H1 (cell line): ENCODE measurements around the gene XIRP1. TPM values are rescaled to one million over a fixed set of nuclear protein-coding genes. Genes with fewer than 3 reads are reported as not detected.

ENCODE experiments used
- CTCF ChIA-PET: fragments of 300-600 bp; sonication (Branson Sonifier 250); formaldehyde crosslinking; loops from one replicate; lab custom pipeline; 2021; ENCODE audit not compliant: partially characterized antibody; lab: Charles Lee
- POLR2A ChIA-PET: fragments of 300-600 bp; sonication (Branson Sonifier 250); formaldehyde crosslinking; loops from one replicate; lab custom pipeline; 2021; ENCODE audit warnings: inconsistent platforms; ENCODE audit not compliant: partially characterized antibody; lab: Charles Lee
- DNase-seq, 2 experiments: peaks; one replicate each; pipeline versions ENCODE4 v3.0.0 to v3.0.0-alpha.2; 2010 to 2022; ENCODE audit warnings: low spot score in 2 of 2, low read depth in 1 of 2, mixed read lengths in 1 of 2
- FAIRE-seq: peaks from 2 replicates; lab custom pipeline; 2011; peaks lifted over from hg19 to GRCh38; lab: Jason Lieb, UNC
- H2AFZ ChIP-seq: 2 replicates; pipeline ENCODE4 v1.8.1; 2012; ENCODE audit warnings: low read length, inconsistent platforms
- H2AK5ac ChIP-seq: 2 replicates; pipeline ENCODE4 v1.6.1; 2013; ENCODE audit warnings: low read depth, low read length
- H2BK120ac ChIP-seq: replicated peaks from 2 replicates; pipeline ENCODE3; 2013; ENCODE audit warnings: low read depth, low read length, inconsistent platforms
- H2BK12ac ChIP-seq: 2 replicates; pipeline ENCODE4 v1.6.1; 2013; ENCODE audit warnings: low read depth, low read length
- H2BK15ac ChIP-seq: 2 replicates; pipeline ENCODE4 v1.6.1; 2013; ENCODE audit warnings: low read length
- H2BK20ac ChIP-seq: 2 replicates; pipeline ENCODE4 v1.6.1; 2013; ENCODE audit warnings: low read length
- H2BK5ac ChIP-seq: 2 replicates; pipeline ENCODE4 v1.6.1; 2013; ENCODE audit warnings: low read depth, low read length
- H3K14ac ChIP-seq: 2 replicates; pipeline ENCODE4 v1.6.1; 2013; ENCODE audit warnings: inconsistent platforms; ENCODE audit not compliant: insufficient read length
- H3K18ac ChIP-seq: 2 replicates; pipeline ENCODE4 v1.6.1; 2013; ENCODE audit warnings: low read length; ENCODE audit errors: extremely low read depth
- H3K23ac ChIP-seq: 2 replicates; pipeline ENCODE4 v1.6.1; 2013; ENCODE audit warnings: inconsistent platforms; ENCODE audit not compliant: insufficient read length
- H3K23me2 ChIP-seq: 2 replicates; pipeline ENCODE4 v1.6.1; 2013; ENCODE audit warnings: low read depth, low read length
- H3K27ac ChIP-seq: 2 replicates; pipeline ENCODE4 v1.6.1; 2011; ENCODE audit warnings: low read depth, low read length, inconsistent platforms
- H3K27me3 ChIP-seq, 4 experiments: replicated peaks in 1 of 4; 1 replicate in 1 of 4; 2 replicates in 3 of 4; pipeline versions ENCODE4 v1.6.1 to v1.8.1; 2011 to 2013; ENCODE audit warnings: low read length in 3 of 4, mild to moderate bottlenecking in 3 of 4, inconsistent platforms in 2 of 4, mixed read lengths in 2 of 4, moderate library complexity in 1 of 4; ENCODE audit not compliant: control insufficient read depth in 3 of 4, insufficient read depth in 3 of 4; ENCODE audit errors: extremely low read depth in 1 of 4
- H3K36me3 ChIP-seq, 4 experiments: 2 replicates each; pipeline versions ENCODE4 v1.6.1 to v1.8.1; 2011 to 2013; ENCODE audit warnings: mild to moderate bottlenecking in 4 of 4, low read length in 3 of 4, moderate library complexity in 2 of 4, control low read depth in 1 of 4, inconsistent platforms in 1 of 4; ENCODE audit not compliant: insufficient read depth in 4 of 4, control insufficient read depth in 2 of 4
- H3K4ac ChIP-seq: replicated peaks from 2 replicates; pipeline ENCODE3; 2013; ENCODE audit warnings: low read length, low read depth, mixed read lengths, inconsistent platforms; ENCODE audit not compliant: insufficient read length
- H3K4me1 ChIP-seq, 4 experiments: replicated peaks in 1 of 4; 1 replicate in 1 of 4; 2 replicates in 3 of 4; pipeline versions ENCODE4 v1.6.1 to v1.8.1; 2011 to 2013; ENCODE audit warnings: low read length in 3 of 4, inconsistent platforms in 2 of 4, mixed read lengths in 1 of 4; ENCODE audit not compliant: insufficient read depth in 4 of 4, control insufficient read depth in 3 of 4
- H3K4me2 ChIP-seq, 2 experiments: 2 replicates each; pipeline versions ENCODE4 v1.6.1 to v1.8.1; 2011 to 2013; ENCODE audit warnings: low read depth in 2 of 2, low read length in 2 of 2, control low read depth in 1 of 2, inconsistent platforms in 1 of 2, mild to moderate bottlenecking in 1 of 2; ENCODE audit not compliant: insufficient read depth in 1 of 2
- H3K4me3 ChIP-seq, 4 experiments: fragments of 200-600, 300-600 bp in 1 of 4; sonication (generic), shearing (Covaris generic), sonication (Bioruptor Twin) in 1 of 4; 2 replicates each; pipeline versions ENCODE4 v1.5.1 to v1.8.1; 2011 to 2016; ENCODE audit warnings: low read length in 4 of 4, low read depth in 3 of 4, control low read depth in 2 of 4, inconsistent platforms in 2 of 4, mild to moderate bottlenecking in 2 of 4, mixed read lengths in 1 of 4, moderate library complexity in 1 of 4; ENCODE audit not compliant: insufficient read depth in 2 of 4; ENCODE audit errors: extremely low read depth in 1 of 4
- H3K56ac ChIP-seq: replicated peaks from 2 replicates; pipeline ENCODE3; 2013; ENCODE audit warnings: low read depth, mild to moderate bottlenecking, mixed read lengths, low read length, inconsistent platforms; ENCODE audit not compliant: insufficient read length
- H3K79me1 ChIP-seq: 2 replicates; pipeline ENCODE4 v1.6.1; 2013; ENCODE audit warnings: low read depth, low read length, control low read depth
- H3K79me2 ChIP-seq, 2 experiments: 2 replicates each; pipeline versions ENCODE4 v1.6.1 to v1.8.1; 2012 to 2013; ENCODE audit warnings: low read length in 2 of 2, mild to moderate bottlenecking in 2 of 2, inconsistent platforms in 1 of 2; ENCODE audit not compliant: insufficient read depth in 2 of 2, control insufficient read depth in 1 of 2
- H3K9ac ChIP-seq, 4 experiments: replicated peaks in 1 of 4; 1 replicate in 1 of 4; 2 replicates in 3 of 4; pipeline versions ENCODE4 v1.6.1 to v1.8.1; 2011 to 2013; ENCODE audit warnings: low read depth in 3 of 4, low read length in 3 of 4, control low read depth in 2 of 4, mild to moderate bottlenecking in 2 of 4, moderate library complexity in 2 of 4, inconsistent platforms in 1 of 4; ENCODE audit errors: extremely low read depth in 1 of 4
- H3K9me3 ChIP-seq, 2 experiments: 2 replicates each; pipeline versions ENCODE4 v1.6.1 to v1.8.1; 2012 to 2013; ENCODE audit warnings: mild to moderate bottlenecking in 2 of 2, moderate library complexity in 2 of 2, control low read depth in 1 of 2, inconsistent platforms in 1 of 2, low read depth in 1 of 2, low read length in 1 of 2, mixed read lengths in 1 of 2; ENCODE audit not compliant: insufficient read depth in 2 of 2
- H4K20me1 ChIP-seq, 2 experiments: replicated peaks in 1 of 2; 2 replicates each; pipeline versions ENCODE3 to v1.8.1; 2011 to 2013; ENCODE audit warnings: inconsistent platforms in 2 of 2, low read length in 2 of 2, mild to moderate bottlenecking in 1 of 2; ENCODE audit not compliant: insufficient read depth in 2 of 2, control insufficient read depth in 1 of 2
- H4K5ac ChIP-seq: 2 replicates; pipeline ENCODE4 v1.6.1; 2013; ENCODE audit warnings: low read length, low read depth, mixed read lengths, inconsistent platforms; ENCODE audit not compliant: insufficient read length
- H4K8ac ChIP-seq: 2 replicates; pipeline ENCODE4 v1.8.0; 2013; ENCODE audit warnings: mild to moderate bottlenecking, moderate library complexity, low read length, inconsistent platforms; ENCODE audit not compliant: insufficient read depth; ENCODE audit errors: extremely low read depth
- H4K91ac ChIP-seq: replicated peaks from 2 replicates; pipeline ENCODE3; 2013; ENCODE audit warnings: low read length, mixed read lengths, inconsistent platforms; ENCODE audit not compliant: insufficient read length
- JUND ChIP-seq: IDR thresholded peaks from 2 replicates; pipeline ENCODE4 v1.6.1; 2011; ENCODE audit warnings: mild to moderate bottlenecking, improper control_type of control experiment, low read length
- MAFK ChIP-seq: IDR thresholded peaks from 2 replicates; pipeline ENCODE4 v1.6.1; 2012; ENCODE audit warnings: low read depth, mild to moderate bottlenecking, improper control_type of control experiment, low read length
- NANOG ChIP-seq: IDR thresholded peaks from 2 replicates; pipeline ENCODE4 v1.6.1; 2011; ENCODE audit warnings: low read length, low read depth, mild to moderate bottlenecking, inconsistent platforms; ENCODE audit not compliant: insufficient read depth, poor library complexity, severe bottlenecking
- RBBP5 ChIP-seq: IDR thresholded peaks from 2 replicates; pipeline ENCODE4 v1.7.1; 2012; ENCODE audit warnings: low read depth, mild to moderate bottlenecking, inconsistent platforms, low read length, moderate library complexity, borderline replicate concordance
- TAF1 ChIP-seq: IDR thresholded peaks from 2 replicates; pipeline ENCODE4 v1.6.1; 2011; ENCODE audit warnings: mild to moderate bottlenecking, low read depth, low read length
- polyA plus RNA-seq, 7 experiments: library from polyadenylated mRNA; depleted of rRNA in 3 of 7; stranded (reverse) in 5 of 7; unstranded in 2 of 7; fragments of >200 nt in 5 of 7; fragments of 200-250 nt in 2 of 7; gene quantifications; 1 replicate in 5 of 7; 2 replicates in 1 of 7; 4 replicates in 1 of 7; pipeline versions ENCODE4 v1.2.1 to v1.2.3, GENCODE V29; 2011 to 2013; ENCODE audit warnings: missing spikeins in 2 of 7, mixed read lengths in 2 of 7
- total RNA-seq: library from RNA; stranded (reverse); fragmentation: NEBNext Ultra II Directional; extraction: Animal tissue kit (Norgen Biotek cat#: 25700); gene quantifications from 2 replicates; pipeline ENCODE4 v1.2.1, GENCODE V29; 2021

Gene XIRP1
- total and polyA plus RNA-seq, 2 of the 8 experiments (the other 6 are each of a cell fraction or from before 2014, with no cell fraction given) = not detected

DNA sequence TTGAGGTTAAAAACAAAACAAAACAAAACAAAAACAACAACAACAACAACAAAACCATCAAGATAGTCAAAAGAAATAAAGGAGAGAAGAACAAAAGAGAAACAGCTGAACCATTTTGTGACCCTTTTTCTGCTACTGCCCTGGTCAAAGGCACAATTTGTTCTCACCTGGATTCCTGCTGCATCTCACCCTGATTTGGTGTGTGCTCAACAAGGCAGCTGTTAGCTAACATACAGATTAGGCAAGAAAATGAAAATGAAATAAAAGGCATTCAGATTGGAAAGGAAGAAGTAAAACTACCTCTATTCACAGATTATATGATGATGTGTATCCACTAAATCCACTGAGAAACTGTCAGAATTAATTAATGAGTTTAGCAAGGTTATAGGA, 28.7 kb upstream of the XIRP1 start:
- POLR2A ChIA-PET = interaction anchor here (1.7 kb wide), 1 partner anchor 10 kb away, joined by 7 read pairs; no protein-coding TSS in a partner anchor
- Histone ChIP-seq H3K9ac (no peak overlapping the region), H3K4me3 (no peak overlapping the region), H4K8ac (no peak overlapping the region), H3K79me2 (no peaks in the 10 kb centered on the region), H3K14ac (no peak overlapping the region), H3K27me3 (no peaks in the 10 kb centered on the region; a peak in 1 of 7 replicates), H3K4me1 (no peaks in the 10 kb centered on the region), H2BK12ac (no peak overlapping the region), H4K91ac (no peak overlapping the region), H3K79me1 (no peaks in the 10 kb centered on the region), H3K56ac (no peak overlapping the region), H2BK120ac (no peak overlapping the region), H3K23me2 (no peaks in the 10 kb centered on the region), H3K27ac (no peak overlapping the region), H3K18ac (no peak overlapping the region), H2BK5ac (no peak overlapping the region), H2BK20ac (no peak overlapping the region), H3K36me3 (no peaks in the 10 kb centered on the region), H3K4ac (no peak overlapping the region), H2BK15ac (no peak overlapping the region), H2AK5ac (no peak overlapping the region), H3K4me2 (no peak overlapping the region), H3K23ac (no peak overlapping the region), H4K20me1 (no peaks in the 10 kb centered on the region), H4K5ac (no peak overlapping the region), H3K9me3 (no peaks in the 10 kb centered on the region), H2AFZ (no peak overlapping the region)
- DNase-seq (no peak), FAIRE-seq (no peak)
- TF ChIP-seq RBBP5 (no peak), JUND (no peak), MAFK (no peak), TAF1 (no peak), NANOG (no peak)
- CTCF ChIA-PET = interaction anchor here (1.0 to 15.2 kb wide), 2 partner anchors 12 to 70 kb away, joined by 4 to 198 read pairs; no protein-coding TSS in a partner anchor
